ENCODE data around the gene PCNX3. TPM values are rescaled to one million over a fixed set of nuclear protein-coding genes. Genes with fewer than 3 reads are reported as not detected.

The PCNX3 gene
- polyA plus RNA-seq, 1 donor (not counting 4 experiments of a cell fraction or from before 2014, with no cell fraction given) = 6.1 TPM

- Histone ChIP-seq H3K27ac (ENCODE audit: control insufficient read depth, insufficient read depth, low read length) (peak overlapping the region; percentile 15), H3K9me1 (ENCODE audit: control insufficient read depth, extremely low read depth, insufficient read depth, low read length) (no peaks in the 10 kb centered on the region), H2AFZ (ENCODE audit: control insufficient read depth, low read length) (no peak overlapping the region), H4K20me1 (ENCODE audit: control insufficient read depth, extremely low read depth, insufficient read depth, low read length) (no peaks in the 10 kb centered on the region), H3K36me3 (ENCODE audit: control insufficient read depth in 2 of 2, extremely low read depth in 1 of 2, insufficient read depth in 2 of 2, low read length in 2 of 2) (peaks cover 20 to 22% of the 10 kb centered on the region in 2 experiments), H3K4me3 (ENCODE audit: control insufficient read depth in 2 of 3, extremely low read depth in 1 of 3, insufficient read depth in 2 of 3, low read depth in 1 of 3, low read length in 3 of 3) (no peak overlapping the region), H3K79me2 (ENCODE audit: control insufficient read depth, insufficient read depth, low read length) (no peaks in the 10 kb centered on the region), H3K4me2 (ENCODE audit: control insufficient read depth, extremely low read depth, insufficient read depth, low read depth, low read length) (peak overlapping the region; percentile 6), H3K9me3 (ENCODE audit: control insufficient read depth, low read depth, low read length) (no peaks in the 10 kb centered on the region), H3K4me1 (ENCODE audit: control insufficient read depth, extremely low read depth, insufficient read depth, low read length) (peaks cover 33% of the 10 kb centered on the region), H3K27me3 (ENCODE audit: control insufficient read depth, extremely low read depth, insufficient read depth, low read length) (no peaks in the 10 kb centered on the region), H3K9ac (ENCODE audit: control insufficient read depth, extremely low read depth, insufficient read depth, low read length) (no peak overlapping the region)
- DNase-seq (ENCODE audit: low read depth, low spot score) (no peak), FAIRE-seq (no peak)
- dilution Hi-C loops (cut with MboI; ENCODE audit: extremely low pct_ligation_motif_present, low sequenced_read_pairs) = no loop called here
- TF ChIP-seq EZH2 (IDR thresholded peaks at IDR 0.05; ENCODE audit: low read length) = no peak
- no peak for TF ChIP-seq CTCF (optimal IDR thresholded peaks at IDR 0.05 in 1 of 3, IDR thresholded peaks at IDR 0.05 in 1 of 3, conservative IDR thresholded peaks at IDR 0.05 in 1 of 3; ENCODE audit: extremely low read depth in 1 of 3, insufficient read depth in 2 of 3, low read length in 3 of 3)
Measured at GRCh38 chr11:65651339-65651588, 35.7 kb downstream of the PCNX3 start.

GRCh38 chr11:65651589-65652510, 36.3 kb downstream of the PCNX3 start:
- peak overlapping the region; percentile 84 for H3K27ac ChIP-seq (ENCODE audit: control insufficient read depth, insufficient read depth, low read length)
- DNase-seq (ENCODE audit: low read depth, low spot score) (no peak), FAIRE-seq (peak; percentile 73)
- H3K9me1 ChIP-seq (ENCODE audit: control insufficient read depth, extremely low read depth, insufficient read depth, low read length) = no peaks in the 10 kb centered on the region
- H2AFZ ChIP-seq (ENCODE audit: control insufficient read depth, low read length) = no peak overlapping the region
- peaks cover 22 to 27% of the 10 kb centered on the region in 2 experiments for H3K36me3 ChIP-seq (ENCODE audit: control insufficient read depth in 2 of 2, extremely low read depth in 1 of 2, insufficient read depth in 2 of 2, low read length in 2 of 2)
- H3K9me3 ChIP-seq (ENCODE audit: control insufficient read depth, low read depth, low read length) = no peaks in the 10 kb centered on the region
- peak overlapping the region; percentile 33 for H3K9ac ChIP-seq (ENCODE audit: control insufficient read depth, extremely low read depth, insufficient read depth, low read length)
- peak overlapping the region in 2 of 3 experiments; percentile 36 to 40 for H3K4me3 ChIP-seq (ENCODE audit: control insufficient read depth in 2 of 3, extremely low read depth in 1 of 3, insufficient read depth in 2 of 3, low read depth in 1 of 3, low read length in 3 of 3)
- TF ChIP-seq EZH2 (IDR thresholded peaks at IDR 0.05; ENCODE audit: low read length) (no peak), CTCF (optimal IDR thresholded peaks at IDR 0.05 in 1 of 3, IDR thresholded peaks at IDR 0.05 in 1 of 3, conservative IDR thresholded peaks at IDR 0.05 in 1 of 3; ENCODE audit: extremely low read depth in 1 of 3, insufficient read depth in 2 of 3, low read length in 3 of 3) (no peak)
- no peaks in the 10 kb centered on the region for H4K20me1 ChIP-seq (ENCODE audit: control insufficient read depth, extremely low read depth, insufficient read depth, low read length)
- no peaks in the 10 kb centered on the region for H3K27me3 ChIP-seq (ENCODE audit: control insufficient read depth, extremely low read depth, insufficient read depth, low read length)
- H3K4me2 ChIP-seq (ENCODE audit: control insufficient read depth, extremely low read depth, insufficient read depth, low read depth, low read length) = peak overlapping the region; percentile 73
- peaks cover 33% of the 10 kb centered on the region for H3K4me1 ChIP-seq (ENCODE audit: control insufficient read depth, extremely low read depth, insufficient read depth, low read length)
- H3K79me2 ChIP-seq (ENCODE audit: control insufficient read depth, insufficient read depth, low read length) = no peaks in the 10 kb centered on the region
- dilution Hi-C loops (cut with MboI; ENCODE audit: extremely low pct_ligation_motif_present, low sequenced_read_pairs) = no loop called here
